Astrocyte (in vitro differentiated cells and primary cell): Measurements from ENCODE around the gene TUT1. TPM values are rescaled to one million over a fixed set of nuclear protein-coding genes. Genes with fewer than 3 reads are reported as not detected.
A peak's percentile ranks its signal among the peaks of the same experiment; 100 is the strongest.

ENCODE experiments used
- DNase-seq: peaks from one replicate; pipeline ENCODE4 v3.0.0-alpha.2; 2010; ENCODE audit warnings: low read depth
- FAIRE-seq: peaks from 2 replicates; lab custom pipeline; 2011; peaks lifted over from hg19 to GRCh38; lab: Jason Lieb, UNC
- H2AFZ ChIP-seq: 2 replicates; pipeline ENCODE4 v1.6.0; 2012; ENCODE audit warnings: low read depth, low read length, inconsistent platforms
- H3K27ac ChIP-seq: 2 replicates; pipeline ENCODE4 v1.5.1; 2011; ENCODE audit warnings: low read depth, low read length, inconsistent platforms
- H3K27me3 ChIP-seq: 2 replicates; pipeline ENCODE4 v1.6.0; 2011; ENCODE audit warnings: low read length, inconsistent platforms; ENCODE audit not compliant: insufficient read depth
- H3K36me3 ChIP-seq: 2 replicates; pipeline ENCODE4 v1.5.1; 2011; ENCODE audit warnings: low read length, inconsistent platforms; ENCODE audit not compliant: insufficient read depth
- H3K4me1 ChIP-seq: 2 replicates; pipeline ENCODE4 v1.5.1; 2011; ENCODE audit warnings: low read length, inconsistent platforms; ENCODE audit not compliant: insufficient read depth
- H3K4me2 ChIP-seq: 2 replicates; pipeline ENCODE4 v1.6.0; 2012; ENCODE audit warnings: low read length, inconsistent platforms
- H3K4me3 ChIP-seq: 2 replicates; pipeline ENCODE4 v1.5.1; 2011; ENCODE audit warnings: low read depth, mild to moderate bottlenecking, low read length, inconsistent platforms; ENCODE audit not compliant: insufficient read depth
- H3K79me2 ChIP-seq: 2 replicates; pipeline ENCODE4 v1.6.0; 2012; ENCODE audit warnings: mild to moderate bottlenecking, low read length, inconsistent platforms; ENCODE audit not compliant: insufficient read depth
- H3K9ac ChIP-seq: 2 replicates; pipeline ENCODE4 v1.6.0; 2012; ENCODE audit warnings: mild to moderate bottlenecking, low read length, inconsistent platforms
- H3K9me3 ChIP-seq: 2 replicates; pipeline ENCODE4 v1.5.1; 2012; ENCODE audit warnings: low read depth, mild to moderate bottlenecking, low read length, inconsistent platforms; ENCODE audit not compliant: insufficient read depth
- H4K20me1 ChIP-seq: 2 replicates; pipeline ENCODE4 v1.6.0; 2012; ENCODE audit warnings: low read length, inconsistent platforms; ENCODE audit not compliant: insufficient read depth
- H3K27ac Mint-ChIP-seq: one replicate; pipeline ENCODE4 v1.8.0; 2021; ENCODE audit warnings: mild to moderate bottlenecking, mixed read lengths; ENCODE audit not compliant: unreplicated experiment
- H3K27me3 Mint-ChIP-seq: one replicate; pipeline ENCODE4 v1.8.0; 2021; ENCODE audit warnings: low read depth, mixed read lengths; ENCODE audit not compliant: unreplicated experiment
- H3K36me3 Mint-ChIP-seq: one replicate; pipeline ENCODE4 v1.8.0; 2021; ENCODE audit warnings: low read depth, mixed read lengths; ENCODE audit not compliant: unreplicated experiment
- H3K4me1 Mint-ChIP-seq: one replicate; pipeline ENCODE4 v1.8.0; 2021; ENCODE audit warnings: low read depth, mixed read lengths; ENCODE audit not compliant: unreplicated experiment
- H3K4me3 Mint-ChIP-seq: one replicate; pipeline ENCODE4 v1.8.0; 2021; ENCODE audit warnings: mild to moderate bottlenecking, moderate library complexity, mixed read lengths; ENCODE audit not compliant: unreplicated experiment
- H3K9me3 Mint-ChIP-seq: one replicate; pipeline ENCODE4 v1.8.0; 2021; ENCODE audit warnings: mild to moderate bottlenecking, mixed read lengths; ENCODE audit not compliant: unreplicated experiment
- EZH2 ChIP-seq: IDR thresholded peaks from 2 replicates; pipeline ENCODE4 v1.6.1; 2012; ENCODE audit warnings: mild to moderate bottlenecking, low read length, inconsistent platforms; ENCODE audit not compliant: insufficient read depth
- total RNA-seq: library from RNA; stranded (reverse); gene quantifications from 2 replicates; pipeline ENCODE4 v1.2.1, GENCODE V29; 2021
- TF ChIP-seq, protein P1 (sequence below): IDR thresholded peaks from 2 replicates; pipeline ENCODE4 v1.5.1; 2011; ENCODE audit warnings: low read depth, mild to moderate bottlenecking, inconsistent platforms, low read length, moderate library complexity; ENCODE audit not compliant: insufficient read depth

The TUT1 gene
- total RNA-seq, 1 donor from 2014 or later, result 18.3 TPM

GRCh38 chr11:62580959-62581715, 10.2 kb downstream of the TUT1 start:
- no peaks in the 10 kb centered on the region for H3K27me3 Mint-ChIP-seq

DNA sequence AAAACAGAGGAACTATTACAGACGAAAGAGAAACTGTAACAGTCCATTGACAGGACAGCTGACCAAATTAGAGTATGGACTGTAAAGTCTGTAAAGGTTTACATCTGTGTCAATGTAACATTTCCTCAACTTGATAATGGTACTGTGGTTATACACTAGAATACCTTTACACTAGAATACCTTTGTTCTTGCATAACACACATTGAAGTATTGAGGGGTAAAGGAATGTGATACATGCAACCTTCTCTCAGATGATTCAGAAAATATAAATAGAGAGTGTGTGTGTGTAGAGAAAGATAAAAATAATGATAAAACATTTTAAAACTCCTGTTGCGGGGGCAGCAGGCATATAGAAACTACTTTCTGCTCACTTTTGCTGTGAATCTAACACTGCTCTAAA, 12.1 kb downstream of the TUT1 start:
- Histone ChIP-seq H3K36me3 (peaks cover 11% of the 10 kb centered on the region), H3K27me3 (no peaks in the 10 kb centered on the region), H3K79me2 (peaks cover 30% of the 10 kb centered on the region), H3K9me3 (no peaks in the 10 kb centered on the region), H3K4me2 (no peak overlapping the region), H3K27ac (no peak overlapping the region), H3K4me1 (peaks cover 27% of the 10 kb centered on the region), H4K20me1 (peaks cover 4% of the 10 kb centered on the region), H2AFZ (no peak overlapping the region), H3K4me3 (no peak overlapping the region), H3K9ac (no peak overlapping the region)
- DNase-seq (peak; percentile 36), FAIRE-seq (no peak)
- no peaks in the 10 kb centered on the region for H3K9me3 Mint-ChIP-seq
- H3K27me3 Mint-ChIP-seq, result no peaks in the 10 kb centered on the region
- peaks cover 11% of the 10 kb centered on the region for H3K36me3 Mint-ChIP-seq
- peaks cover 9% of the 10 kb centered on the region for H3K4me1 Mint-ChIP-seq
- H3K4me3 Mint-ChIP-seq, result no peak overlapping the region
- TF ChIP-seq, protein P1, sequence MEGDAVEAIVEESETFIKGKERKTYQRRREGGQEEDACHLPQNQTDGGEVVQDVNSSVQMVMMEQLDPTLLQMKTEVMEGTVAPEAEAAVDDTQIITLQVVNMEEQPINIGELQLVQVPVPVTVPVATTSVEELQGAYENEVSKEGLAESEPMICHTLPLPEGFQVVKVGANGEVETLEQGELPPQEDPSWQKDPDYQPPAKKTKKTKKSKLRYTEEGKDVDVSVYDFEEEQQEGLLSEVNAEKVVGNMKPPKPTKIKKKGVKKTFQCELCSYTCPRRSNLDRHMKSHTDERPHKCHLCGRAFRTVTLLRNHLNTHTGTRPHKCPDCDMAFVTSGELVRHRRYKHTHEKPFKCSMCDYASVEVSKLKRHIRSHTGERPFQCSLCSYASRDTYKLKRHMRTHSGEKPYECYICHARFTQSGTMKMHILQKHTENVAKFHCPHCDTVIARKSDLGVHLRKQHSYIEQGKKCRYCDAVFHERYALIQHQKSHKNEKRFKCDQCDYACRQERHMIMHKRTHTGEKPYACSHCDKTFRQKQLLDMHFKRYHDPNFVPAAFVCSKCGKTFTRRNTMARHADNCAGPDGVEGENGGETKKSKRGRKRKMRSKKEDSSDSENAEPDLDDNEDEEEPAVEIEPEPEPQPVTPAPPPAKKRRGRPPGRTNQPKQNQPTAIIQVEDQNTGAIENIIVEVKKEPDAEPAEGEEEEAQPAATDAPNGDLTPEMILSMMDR, result no peak
- no peak for TF ChIP-seq EZH2
- H3K27ac Mint-ChIP-seq, result no peak overlapping the region

More at GRCh38 chr11:62580959-62581715, 10.2 kb downstream of the TUT1 start:
- no peaks in the 10 kb centered on the region for H3K27me3 ChIP-seq
- Mint-ChIP-seq H3K9me3 (no peaks in the 10 kb centered on the region), H3K4me1 (no peaks in the 10 kb centered on the region), H3K4me3 (peak overlapping the region; percentile 41), H3K36me3 (peaks cover 9% of the 10 kb centered on the region), H3K27ac (no peak overlapping the region)
- DNase-seq (no peak), FAIRE-seq (no peak)
- no peaks in the 10 kb centered on the region for H3K9me3 ChIP-seq
- no peak overlapping the region for H3K4me2 ChIP-seq
- no peak overlapping the region for H2AFZ ChIP-seq
- peaks cover 4% of the 10 kb centered on the region for H4K20me1 ChIP-seq
- no peak overlapping the region for H3K4me3 ChIP-seq
- no peak overlapping the region for H3K9ac ChIP-seq
- no peak overlapping the region for H3K27ac ChIP-seq
- H3K79me2 ChIP-seq, result peaks cover 17% of the 10 kb centered on the region
- TF ChIP-seq, protein P1, result no peak
- peaks cover 8% of the 10 kb centered on the region for H3K4me1 ChIP-seq
- H3K36me3 ChIP-seq, result peaks cover 15% of the 10 kb centered on the region

- Histone ChIP-seq H3K9me3 (no peaks in the 10 kb centered on the region), H3K4me1 (peaks cover 27% of the 10 kb centered on the region), H3K27ac (no peak overlapping the region), H3K4me3 (no peak overlapping the region), H4K20me1 (peaks cover 4% of the 10 kb centered on the region), H3K9ac (no peak overlapping the region), H2AFZ (no peak overlapping the region), H3K79me2 (peaks cover 33% of the 10 kb centered on the region), H3K27me3 (no peaks in the 10 kb centered on the region), H3K36me3 (peaks cover 7% of the 10 kb centered on the region), H3K4me2 (no peak overlapping the region)
- DNase-seq (no peak), FAIRE-seq (no peak)
- Mint-ChIP-seq H3K4me3 (no peak overlapping the region), H3K27ac (no peak overlapping the region), H3K4me1 (peaks cover 9% of the 10 kb centered on the region), H3K9me3 (no peaks in the 10 kb centered on the region), H3K27me3 (no peaks in the 10 kb centered on the region), H3K36me3 (peaks cover 14% of the 10 kb centered on the region)
- TF ChIP-seq, protein P1, result no peak
- no peak for TF ChIP-seq EZH2
Measured at GRCh38 chr11:62578541-62578940, 12.8 kb downstream of the TUT1 start.
